Endothelial cell of umbilical vein (primary cell): ENCODE data around the gene PIK3CG. TPM values are rescaled to one million over a fixed set of nuclear protein-coding genes. Genes with fewer than 3 reads are reported as not detected.
"Not testable (repeated sequence)": the region's sequence is repeated elsewhere in the genome, so short reads cannot be mapped to it uniquely, and the experiment has no call there.

Source experiments
- BruUV-seq: library from RNA; stranded (reverse); fragments of 400-500 nt; replicated peaks from 2 replicates; lab custom pipeline; 2021; lab: Mats Ljungman, UMichigan
- CTCF ChIA-PET: fragments of 300-600, 350-600 bp; sonication (Branson Sonifier 250); formaldehyde crosslinking; loops from one replicate; lab custom pipeline; 2021; ENCODE audit warnings: antibody characterized with exemption, inconsistent platforms; lab: Charles Lee
- POLR2A ChIA-PET: fragments of 300-600, 350-600 bp; sonication (Branson Sonifier 250); formaldehyde crosslinking; loops from one replicate; lab custom pipeline; 2021; ENCODE audit warnings: antibody characterized with exemption, inconsistent platforms; lab: Charles Lee
- DNase-seq: peaks from one replicate; pipeline ENCODE4 v3.0.0-alpha.2; 2011; ENCODE audit warnings: low read depth, low spot score
- FAIRE-seq: peaks from 2 replicates; lab custom pipeline; 2011; peaks lifted over from hg19 to GRCh38; lab: Jason Lieb, UNC
- H2AFZ ChIP-seq: 2 replicates; pipeline ENCODE4 v1.6.0; 2012; ENCODE audit warnings: low read depth, low read length, control low read depth, inconsistent platforms
- H3K27ac ChIP-seq: 2 replicates; pipeline ENCODE4 v1.5.1; 2011; ENCODE audit warnings: low read depth, mild to moderate bottlenecking, control low read depth, low read length, moderate library complexity; ENCODE audit not compliant: insufficient read depth
- H3K27me3 ChIP-seq, 2 experiments: 2 replicates each; pipeline versions ENCODE4 v1.6.0 to v1.6.1; 2011; ENCODE audit warnings: low read length in 2 of 2, mixed read lengths in 1 of 2; ENCODE audit not compliant: control insufficient read depth in 2 of 2, insufficient read depth in 2 of 2
- H3K36me3 ChIP-seq, 2 experiments: 2 replicates in 1 of 2; 3 replicates in 1 of 2; pipeline ENCODE4 v1.5.1; 2011; ENCODE audit warnings: low read length in 2 of 2, mild to moderate bottlenecking in 1 of 2, moderate library complexity in 1 of 2; ENCODE audit not compliant: control insufficient read depth in 2 of 2, insufficient read depth in 2 of 2; ENCODE audit errors: extremely low read depth in 1 of 2
- H3K4me1 ChIP-seq: 3 replicates; pipeline ENCODE4 v1.5.1; 2011; ENCODE audit warnings: mild to moderate bottlenecking, low read length; ENCODE audit not compliant: control insufficient read depth, insufficient read depth; ENCODE audit errors: extremely low read depth
- H3K4me2 ChIP-seq: 2 replicates; pipeline ENCODE4 v1.6.1; 2011; ENCODE audit warnings: low read length, control low read depth, mixed read lengths; ENCODE audit not compliant: insufficient read depth
- H3K4me3 ChIP-seq, 3 experiments: fragments of 200-600 bp in 1 of 3; sonication (generic), shearing (Covaris generic) in 1 of 3; replicated peaks in 1 of 3; 2 replicates each; pipeline ENCODE4 v1.5.1; 2011 to 2016; ENCODE audit warnings: control low read depth in 3 of 3, low read length in 3 of 3, mild to moderate bottlenecking in 2 of 3, inconsistent platforms in 1 of 3, low read depth in 1 of 3, moderate library complexity in 1 of 3; ENCODE audit not compliant: insufficient read depth in 1 of 3
- H3K79me2 ChIP-seq: 2 replicates; pipeline ENCODE4 v1.6.0; 2012; ENCODE audit warnings: low read length, inconsistent platforms; ENCODE audit not compliant: control insufficient read depth, insufficient read depth
- H3K9ac ChIP-seq: replicated peaks from 2 replicates; pipeline ENCODE3; 2011; ENCODE audit warnings: low read length, control low read depth; ENCODE audit not compliant: insufficient read depth; ENCODE audit errors: extremely low read depth
- H3K9me1 ChIP-seq: replicated peaks from 3 replicates; pipeline ENCODE4 v1.6.0; 2011; ENCODE audit warnings: mild to moderate bottlenecking, low read length; ENCODE audit not compliant: control insufficient read depth, insufficient read depth; ENCODE audit errors: extremely low read depth
- H3K9me3 ChIP-seq: replicated peaks from 2 replicates; pipeline ENCODE4 v1.5.1; 2012; ENCODE audit warnings: low read length, inconsistent platforms; ENCODE audit not compliant: control insufficient read depth, insufficient read depth
- H4K20me1 ChIP-seq: replicated peaks from 2 replicates; pipeline ENCODE3; 2011; ENCODE audit warnings: mild to moderate bottlenecking, low read length; ENCODE audit not compliant: control insufficient read depth, insufficient read depth; ENCODE audit errors: extremely low read depth
- CTCF ChIP-seq, 2 donors: IDR thresholded peaks; 1 replicate in 1 of 2; 2 replicates in 1 of 2; pipeline ENCODE4 v1.5.1; 2011; ENCODE audit warnings: low read length in 2 of 2, mild to moderate bottlenecking in 2 of 2, moderate library complexity in 2 of 2, control low read depth in 1 of 2, inconsistent platforms in 1 of 2, low read depth in 1 of 2; ENCODE audit not compliant: insufficient read depth in 1 of 2; ENCODE audit errors: extremely low read depth in 1 of 2
- FOS ChIP-seq: IDR thresholded peaks from 2 replicates; pipeline ENCODE4 v1.6.1; 2011; ENCODE audit warnings: mild to moderate bottlenecking, low read length, moderate library complexity, borderline replicate concordance; ENCODE audit not compliant: insufficient read depth
- GATA2 ChIP-seq: IDR thresholded peaks from 2 replicates; pipeline ENCODE4 v1.7.0; 2011; ENCODE audit warnings: low read depth, mild to moderate bottlenecking, moderate library complexity, mixed read lengths, low read length; ENCODE audit not compliant: insufficient read length, insufficient read depth
- JUN ChIP-seq: IDR thresholded peaks from 2 replicates; pipeline ENCODE4 v1.6.1; 2011; ENCODE audit warnings: borderline replicate concordance, low read depth; ENCODE audit not compliant: insufficient read length, insufficient read depth
- POLR2A ChIP-seq: IDR thresholded peaks from 2 replicates; pipeline ENCODE4 v1.6.1; 2012; ENCODE audit warnings: low read depth, mild to moderate bottlenecking, control low read depth, low read length
- POLR2AphosphoS5 ChIP-seq: IDR thresholded peaks from 2 replicates; pipeline ENCODE4 v1.6.1; 2012; ENCODE audit warnings: low read depth, mild to moderate bottlenecking, control low read depth, low read length, moderate library complexity; ENCODE audit not compliant: insufficient read depth
- dilution Hi-C: fragments of 300-500 bp; cut with MboI; formaldehyde crosslinking; loops from one replicate; pipeline ENCODE4 v1.15.0; 2019; ENCODE audit warnings: low sequenced_read_pairs; ENCODE audit not compliant: extremely low pct_ligation_motif_present
- intact Hi-C: fragments of 100-400 bp; cut with micrococcal nuclease; formaldehyde crosslinking; loops from one replicate; pipeline ENCODE4 v1.10.0; 2022
- polyA plus RNA-seq, 4 experiments: library from polyadenylated mRNA; depleted of rRNA in 3 of 4; stranded (reverse) in 3 of 4; unstranded in 1 of 4; fragments of >200 nt; gene quantifications; 2 replicates each; pipeline versions ENCODE4 v1.2.1 to v1.2.3, GENCODE V29; 2011 to 2012; ENCODE audit warnings: missing spikeins in 1 of 4
- total RNA-seq: library from RNA; stranded (reverse); gene quantifications from 2 replicates; pipeline ENCODE4 v1.2.3, GENCODE V29; 2021
- TF ChIP-seq, protein P1 (sequence below): IDR thresholded peaks from 2 replicates; pipeline ENCODE4 v1.6.1; 2011; ENCODE audit not compliant: insufficient read depth, insufficient read length

The PIK3CG gene
- total and polyA plus RNA-seq, 2 donors (not counting 3 experiments of a cell fraction or from before 2014, with no cell fraction given): 1.2 to 6.2 TPM

DNA sequence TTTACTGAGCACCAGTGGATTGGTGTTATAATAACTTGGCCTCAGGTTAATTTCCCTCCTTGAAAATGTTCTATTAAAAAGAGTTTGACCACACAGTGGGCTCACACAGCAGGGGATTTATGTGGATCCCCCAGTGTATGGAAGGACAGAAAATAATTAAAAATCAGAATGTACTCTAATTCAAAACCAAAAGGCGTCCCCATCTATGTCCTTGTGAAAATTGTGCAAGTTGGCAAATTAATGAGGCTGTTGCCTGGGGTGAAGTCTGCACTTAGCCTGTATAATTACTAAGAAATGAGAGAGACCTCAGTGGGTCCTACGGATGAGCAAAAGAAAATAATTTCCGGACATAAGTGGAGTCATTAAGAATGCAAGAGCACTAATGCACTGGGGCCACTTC, 31.1 kb downstream of the PIK3CG start:
- H3K9me1 ChIP-seq: no peaks in the 10 kb centered on the region
- H3K4me1 ChIP-seq: no peaks in the 10 kb centered on the region
- intact Hi-C loops (no loop called here), dilution Hi-C loops (no loop called here)
- no TSS peak for BruUV-seq
- TF ChIP-seq, protein P1, sequence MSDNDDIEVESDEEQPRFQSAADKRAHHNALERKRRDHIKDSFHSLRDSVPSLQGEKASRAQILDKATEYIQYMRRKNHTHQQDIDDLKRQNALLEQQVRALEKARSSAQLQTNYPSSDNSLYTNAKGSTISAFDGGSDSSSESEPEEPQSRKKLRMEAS: no peak
- no peak for TF ChIP-seq CTCF (IDR thresholded peaks at IDR 0.05; ENCODE audit: extremely low read depth in 1 of 2, insufficient read depth in 1 of 2, low read depth in 1 of 2, low read length in 2 of 2)
- no peak for TF ChIP-seq POLR2AphosphoS5
- no peak for TF ChIP-seq JUN
- TF ChIP-seq POLR2A: no peak
- TF ChIP-seq FOS: no peak
- no peak for TF ChIP-seq GATA2
- no peaks in the 10 kb centered on the region for H4K20me1 ChIP-seq
- H3K79me2 ChIP-seq: no peaks in the 10 kb centered on the region
- H3K27me3 ChIP-seq: no peaks in the 10 kb centered on the region
- no peak overlapping the region for H3K4me3 ChIP-seq
- DNase-seq (no peak), FAIRE-seq (no peak)
- ChIA-PET CTCF (no interaction called here), POLR2A (no interaction called here)
- no peak overlapping the region for H3K27ac ChIP-seq
- no peak overlapping the region for H2AFZ ChIP-seq
- no peak overlapping the region for H3K4me2 ChIP-seq
- H3K9ac ChIP-seq: no peak overlapping the region
- no peaks in the 10 kb centered on the region for H3K36me3 ChIP-seq
- no peaks in the 10 kb centered on the region for H3K9me3 ChIP-seq

DNA sequence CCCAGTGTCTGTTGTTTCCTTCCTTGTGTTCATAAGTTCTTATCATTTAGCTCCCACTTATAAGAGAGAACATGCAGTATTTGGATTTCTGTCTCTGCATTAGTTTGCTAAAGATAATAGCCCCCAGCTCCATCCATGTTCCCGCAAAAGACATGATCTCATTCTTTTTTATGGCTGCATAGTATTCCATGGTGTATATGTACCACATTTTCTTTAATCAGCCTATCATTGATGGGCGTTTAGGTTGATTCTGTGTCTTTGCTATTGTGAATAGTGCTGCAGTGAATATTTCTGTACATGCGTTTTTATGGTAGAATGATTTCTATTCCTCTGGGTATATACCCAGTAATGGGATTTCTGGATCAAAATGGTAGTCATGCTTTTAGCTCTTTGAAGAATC, 32.5 kb downstream of the PIK3CG start:
- BruUV-seq, DNase-seq, H3K36me3 ChIP-seq, POLR2A ChIA-PET, dilution Hi-C loops, H2AFZ ChIP-seq, H3K9me1 ChIP-seq, H3K27me3 ChIP-seq, H3K79me2 ChIP-seq, H3K4me3 ChIP-seq, H3K4me1 ChIP-seq, FAIRE-seq, H3K27ac ChIP-seq, H3K4me2 ChIP-seq, CTCF ChIA-PET, intact Hi-C loops, H4K20me1 ChIP-seq, H3K9ac ChIP-seq, H3K9me3 ChIP-seq: not testable (repeated sequence)

DNA sequence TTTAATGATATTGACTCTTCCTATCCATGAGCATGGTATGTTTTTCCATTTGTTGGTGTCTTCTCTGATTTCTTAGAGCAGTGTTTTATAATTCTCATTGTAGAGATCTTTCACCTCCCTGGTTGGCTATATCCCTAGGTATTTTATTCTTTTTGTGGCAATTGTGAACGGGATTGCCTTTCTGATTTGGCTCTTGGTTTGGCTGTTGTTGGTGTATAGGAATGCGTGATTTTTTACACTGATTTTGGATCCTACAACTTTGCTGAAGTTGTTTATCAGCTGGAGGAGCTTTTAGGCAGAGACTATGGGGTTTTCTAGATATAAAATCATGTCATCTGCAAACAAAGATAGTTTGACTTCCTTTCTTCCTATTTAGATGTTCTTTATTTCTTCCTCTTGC, 33.9 kb downstream of the PIK3CG start:
- H3K9me1 ChIP-seq, H3K4me1 ChIP-seq, H3K9me3 ChIP-seq, H3K9ac ChIP-seq, dilution Hi-C loops, H3K79me2 ChIP-seq, H3K27me3 ChIP-seq, H4K20me1 ChIP-seq, H3K36me3 ChIP-seq, POLR2A ChIA-PET, H3K27ac ChIP-seq, FAIRE-seq, H3K4me3 ChIP-seq, DNase-seq, BruUV-seq, intact Hi-C loops, CTCF ChIA-PET, H2AFZ ChIP-seq, H3K4me2 ChIP-seq: not testable (repeated sequence)
